ENCODE results near the gene ABCA13.

- TF ChIP-seq EZH2 (IDR thresholded peaks at IDR 0.05; ENCODE audit: insufficient read depth, poor library complexity, severe bottlenecking) (no peak), EZH2phosphoT487 (IDR thresholded peaks at IDR 0.05; ENCODE audit: insufficient read depth, low read depth) (no peak)
Measured at GRCh38 chr7:48309720-48310119, 138.5 kb downstream of the ABCA13 start.

Data from GM23248 (cell line).